HT1080 (cell line): Measurements from ENCODE around the gene IL17REL. TPM values are rescaled to one million over a fixed set of nuclear protein-coding genes. Genes with fewer than 3 reads are reported as not detected.

ENCODE experiments used
- DNase-seq: peaks from one replicate; pipeline ENCODE4 v3.0.0-alpha.2; 2015; ENCODE audit warnings: low read depth
- total RNA-seq: library from RNA; depleted of rRNA; stranded (reverse); fragments of >200 nt; shearing (Covaris generic); gene quantifications from 2 replicates; pipeline ENCODE4 v1.2.3, GENCODE V29; 2014

IL17REL gene
- total RNA-seq, 1 experiment from 2014 or later: not detected

- peak; percentile 35 for DNase-seq
Measured at GRCh38 chr22:50027639-50028537, 15.3 kb upstream of the IL17REL start.

GRCh38 chr22:50025993-50026392 lies 13.4 kb upstream of the IL17REL start:
- DNase-seq: no peak

- no peak for DNase-seq
Measured at GRCh38 chr22:50022171-50022819, 9.7 kb upstream of the IL17REL start.

- no peak for DNase-seq
Measured at GRCh38 chr22:50020606-50021005, 8.0 kb upstream of the IL17REL start.

GRCh38 chr22:50019316-50019715 lies 6.8 kb upstream of the IL17REL start:
- DNase-seq: no peak

- no peak for DNase-seq
Measured at GRCh38 chr22:50018608-50019285, 6.2 kb upstream of the IL17REL start.

GRCh38 chr22:50017701-50018224 lies 5.2 kb upstream of the IL17REL start:
- DNase-seq: no peak

- DNase-seq: peak; percentile 24
Measured at GRCh38 chr22:50016988-50017700, 4.6 kb upstream of the IL17REL start.

- DNase-seq: no peak
Measured at GRCh38 chr22:50016308-50016987, 3.9 kb upstream of the IL17REL start.

GRCh38 chr22:50015451-50016307 lies 3.1 kb upstream of the IL17REL start:
- no peak for DNase-seq

- no peak for DNase-seq
Measured at GRCh38 chr22:50014655-50015401, 2.3 kb upstream of the IL17REL start.

GRCh38 chr22:50014053-50014501 lies 1.5 kb upstream of the IL17REL start:
- no peak for DNase-seq

GRCh38 chr22:50011447-50012210 lies 936 bp downstream of the IL17REL start:
- no peak for DNase-seq

GRCh38 chr22:50010676-50011446 lies 1.7 kb downstream of the IL17REL start:
- no peak for DNase-seq

GRCh38 chr22:50009765-50010675 lies 2.5 kb downstream of the IL17REL start:
- DNase-seq: no peak

GRCh38 chr22:50009251-50009650 lies 3.3 kb downstream of the IL17REL start:
- no peak for DNase-seq
